ENCODE results near the gene CHMP4A.

The CHMP4A gene

GRCh38 chr14:24195186-24196070 is 17.9 kb downstream of the CHMP4A start, which contains the start of gene TM9SF1:
Gene TM9SF1 (minus strand): TSS chr14:24195441. CDS start chr14:24195019, 422 bp downstream.
- DNase-seq (ENCODE audit: low spot score): peak; percentile 90

GRCh38 chr14:24194873-24195185 is 18.5 kb downstream of the CHMP4A start:
- no peak for DNase-seq (ENCODE audit: low spot score)

GRCh38 chr14:24194186-24194872 is 19.0 kb downstream of the CHMP4A start:
- DNase-seq (ENCODE audit: low spot score): no peak

GRCh38 chr14:24192933-24193332 is 20.4 kb downstream of the CHMP4A start:
- DNase-seq (ENCODE audit: low spot score): no peak

- no peak for DNase-seq (ENCODE audit: low spot score)
Observed at GRCh38 chr14:24190416-24190815, 22.9 kb downstream of the CHMP4A start.

- DNase-seq (ENCODE audit: low spot score): no peak
Observed at GRCh38 chr14:24189460-24189859, 23.8 kb downstream of the CHMP4A start.

GRCh38 chr14:24189059-24189375 is 24.3 kb downstream of the CHMP4A start:
- DNase-seq (ENCODE audit: low spot score): no peak

- peak; percentile 96 for DNase-seq (ENCODE audit: low spot score)
Observed at GRCh38 chr14:24188251-24189058, 24.8 kb downstream of the CHMP4A start, which contains the start of gene IPO4. Gene IPO4 (minus strand): TSS chr14:24188816. CDS start chr14:24188787, 29 bp downstream.

- no peak for DNase-seq (ENCODE audit: low spot score)
Observed at GRCh38 chr14:24187539-24187915, 25.8 kb downstream of the CHMP4A start.

- DNase-seq (ENCODE audit: low spot score): no peak
Observed at GRCh38 chr14:24186831-24187538, 26.3 kb downstream of the CHMP4A start.

- no peak for DNase-seq (ENCODE audit: low spot score)
Observed at GRCh38 chr14:24185741-24186140, 27.5 kb downstream of the CHMP4A start.

GRCh38 chr14:24185026-24185425 is 28.3 kb downstream of the CHMP4A start:
- no peak for DNase-seq (ENCODE audit: low spot score)

GRCh38 chr14:24184104-24184970 is 29.0 kb downstream of the CHMP4A start:
- DNase-seq (ENCODE audit: low spot score): no peak

- no peak for DNase-seq (ENCODE audit: low spot score)
Observed at GRCh38 chr14:24183014-24183481, 30.2 kb downstream of the CHMP4A start.

GRCh38 chr14:24182110-24182882 is 31.0 kb downstream of the CHMP4A start:
- no peak for DNase-seq (ENCODE audit: low spot score)

- DNase-seq (ENCODE audit: low spot score): no peak
Observed at GRCh38 chr14:24181371-24182077, 31.8 kb downstream of the CHMP4A start.

GRCh38 chr14:24179961-24180796 is 33.1 kb downstream of the CHMP4A start:
- DNase-seq (ENCODE audit: low spot score): no peak

GRCh38 chr14:24179294-24179960 is 33.9 kb downstream of the CHMP4A start:
- DNase-seq (ENCODE audit: low spot score): no peak

All from ecto neural progenitor cell (in vitro differentiated cells).